ENCODE results near the gene ST3GAL3. TPM values are rescaled to one million over a fixed set of nuclear protein-coding genes. Genes with fewer than 3 reads are reported as not detected.

The ST3GAL3 gene
- total RNA-seq, 4 donors from 2014 or later, result 32.2 to 57.4 (median 38.3) TPM

GRCh38 chr1:43666608-43667007, 40.7 kb upstream of the ST3GAL3 start:
- H3K4me1 ChIP-seq, result peaks cover 10 to 45% of the 10 kb centered on the region in 2 donors
- TF ChIP-seq POLR2A (IDR thresholded peaks at IDR 0.05), result no peak
- TF ChIP-seq CTCF (IDR thresholded peaks at IDR 0.05 in 4 of 5, conservative IDR thresholded peaks at IDR 0.05 in 1 of 5), result no peak
- in situ Hi-C loops (cut with MboI; ENCODE audit: low sequenced_read_pairs in 4 of 4), result no loop called here
- no peak overlapping the region for H3K4me3 ChIP-seq
- no peak for DNase-seq
- intact Hi-C loops (cut with DNase I; ENCODE audit: low total_unique reads), result no loop called here
- H3K27ac ChIP-seq, result peak overlapping the region in 3 of 4 donors; percentile 47 to 70 (median 59)
- ATAC-seq, result peak; percentile 59 to 62
- H3K27me3 ChIP-seq, result no peaks in the 10 kb centered on the region
- H3K36me3 ChIP-seq, result peaks cover 5 to 98% of the 10 kb centered on the region in 2 donors
- no peaks in the 10 kb centered on the region for H3K9me3 ChIP-seq

GRCh38 chr1:43668956-43669355, 38.4 kb upstream of the ST3GAL3 start:
- Histone ChIP-seq H3K4me3 (no peak overlapping the region), H3K36me3 (peaks cover 5 to 95% of the 10 kb centered on the region in 2 donors), H3K9me3 (no peaks in the 10 kb centered on the region), H3K27ac (peak overlapping the region in 3 of 4 donors; percentile 61 to 83 (median 71)), H3K27me3 (no peaks in the 10 kb centered on the region), H3K4me1 (peaks cover 10 to 47% of the 10 kb centered on the region in 2 donors)
- no peak for TF ChIP-seq CTCF (IDR thresholded peaks at IDR 0.05 in 4 of 5, conservative IDR thresholded peaks at IDR 0.05 in 1 of 5)
- in situ Hi-C loops (cut with MboI; ENCODE audit: low sequenced_read_pairs in 4 of 4) (no loop called here), intact Hi-C loops (cut with DNase I; ENCODE audit: low total_unique reads) (no loop called here)
- DNase-seq (no peak), ATAC-seq (no peak)

DNA sequence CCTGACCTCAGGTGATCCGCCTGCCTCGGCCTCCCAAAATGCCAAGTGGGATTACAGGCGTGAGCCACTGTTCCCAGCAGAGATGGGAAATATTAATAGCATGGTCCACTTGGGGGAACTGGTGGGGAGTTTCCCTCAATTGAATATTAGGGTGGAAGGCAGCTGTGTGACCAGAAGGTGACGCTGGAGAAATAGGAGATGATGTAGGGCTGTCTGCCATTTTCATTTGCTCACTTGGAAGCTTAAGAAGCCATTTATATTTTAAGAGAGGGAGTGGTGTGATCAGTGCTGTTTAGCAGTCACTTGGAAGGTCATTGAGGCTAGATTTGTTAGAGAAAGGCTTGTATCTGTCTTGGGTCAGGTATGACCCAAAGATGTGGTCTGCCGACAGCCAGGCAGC, 37.5 kb upstream of the ST3GAL3 start:
- H3K4me1 ChIP-seq, result peaks cover 10 to 47% of the 10 kb centered on the region in 2 donors
- DNase-seq (peak in 1 of 2 donors; percentile 19), ATAC-seq (peak; percentile 78 to 81)
- in situ Hi-C loops (cut with MboI; ENCODE audit: low sequenced_read_pairs in 4 of 4) (no loop called here), intact Hi-C loops (cut with DNase I; ENCODE audit: low total_unique reads) (no loop called here)
- H3K9me3 ChIP-seq, result no peaks in the 10 kb centered on the region
- H3K27ac ChIP-seq, result peak overlapping the region; percentile 38 to 83 (median 66)
- H3K27me3 ChIP-seq, result no peaks in the 10 kb centered on the region
- H3K36me3 ChIP-seq, result peaks cover 5 to 94% of the 10 kb centered on the region in 2 donors
- no peak overlapping the region for H3K4me3 ChIP-seq
- TF ChIP-seq POLR2A (IDR thresholded peaks at IDR 0.05) (no peak), CTCF (IDR thresholded peaks at IDR 0.05 in 4 of 5, conservative IDR thresholded peaks at IDR 0.05 in 1 of 5) (no peak)

DNA sequence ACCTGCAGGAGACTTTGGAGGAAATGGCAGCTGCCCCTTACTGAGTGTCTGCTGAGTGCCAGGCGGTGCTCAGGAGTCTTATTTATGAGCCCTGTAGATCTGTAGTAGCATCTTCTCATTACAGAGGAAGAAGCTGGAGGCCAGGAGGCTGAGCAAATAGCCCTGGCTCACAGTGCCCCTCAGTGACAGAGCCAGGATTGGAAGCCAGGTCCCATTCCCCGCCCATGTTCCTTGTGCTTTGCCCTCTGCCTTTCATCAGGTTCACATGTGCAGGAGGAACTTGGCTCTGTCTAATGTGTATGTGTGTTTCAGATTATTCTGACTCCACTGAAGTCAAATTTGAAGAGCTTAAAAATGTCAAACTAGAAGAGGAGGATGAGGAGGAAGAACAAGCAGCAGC, 36.1 kb upstream of the ST3GAL3 start:
- ATAC-seq (peak; percentile 34 to 44), DNase-seq (no peak)
- in situ Hi-C loops (cut with MboI; ENCODE audit: low sequenced_read_pairs in 4 of 4) (no loop called here), intact Hi-C loops (cut with DNase I; ENCODE audit: low total_unique reads) (no loop called here)
- Histone ChIP-seq H3K4me1 (peaks cover 10 to 47% of the 10 kb centered on the region in 2 donors), H3K9me3 (no peaks in the 10 kb centered on the region), H3K27me3 (no peaks in the 10 kb centered on the region), H3K4me3 (no peak overlapping the region), H3K36me3 (peaks cover 5 to 93% of the 10 kb centered on the region in 2 donors), H3K27ac (peak overlapping the region in 3 of 4 donors; percentile 61 to 83 (median 71))
- TF ChIP-seq POLR2A (IDR thresholded peaks at IDR 0.05) (no peak), CTCF (IDR thresholded peaks at IDR 0.05 in 4 of 5, conservative IDR thresholded peaks at IDR 0.05 in 1 of 5) (no peak)
